Omental fat pad (tissue), 4 donors: ENCODE measurements around the gene COPS2. TPM values are rescaled to one million over a fixed set of nuclear protein-coding genes. Genes with fewer than 3 reads are reported as not detected.

ENCODE experiments used
- ATAC-seq: fragments of 150-250 bp; one replicate; pipeline ENCODE4 v1.9.1; 2016; ENCODE audit warnings: mild to moderate bottlenecking, moderate library complexity; ENCODE audit not compliant: low FRiP score
- DNase-seq: peaks from one replicate; pipeline ENCODE4 v3.0.0-alpha.2; 2019; ENCODE audit warnings: low spot score
- total RNA-seq, 4 donors: library from RNA; depleted of rRNA; stranded (reverse); fragments of >200 nt; gene quantifications; one replicate each; pipeline ENCODE4 v1.1.0, GENCODE V29; 2016
- TF ChIP-seq, protein P1 (sequence below), 3 donors: fragments of 450-650 bp; IDR thresholded peaks; one replicate each; pipeline ENCODE4 v1.5.1; 2016 to 2017; ENCODE audit warnings: antibody characterized with exemption in 3 of 3, mild to moderate bottlenecking in 3 of 3, moderate library complexity in 2 of 3

The COPS2 gene
- total RNA-seq, 4 donors from 2014 or later: 58.8 to 70.5 (median 60.4) TPM

DNA sequence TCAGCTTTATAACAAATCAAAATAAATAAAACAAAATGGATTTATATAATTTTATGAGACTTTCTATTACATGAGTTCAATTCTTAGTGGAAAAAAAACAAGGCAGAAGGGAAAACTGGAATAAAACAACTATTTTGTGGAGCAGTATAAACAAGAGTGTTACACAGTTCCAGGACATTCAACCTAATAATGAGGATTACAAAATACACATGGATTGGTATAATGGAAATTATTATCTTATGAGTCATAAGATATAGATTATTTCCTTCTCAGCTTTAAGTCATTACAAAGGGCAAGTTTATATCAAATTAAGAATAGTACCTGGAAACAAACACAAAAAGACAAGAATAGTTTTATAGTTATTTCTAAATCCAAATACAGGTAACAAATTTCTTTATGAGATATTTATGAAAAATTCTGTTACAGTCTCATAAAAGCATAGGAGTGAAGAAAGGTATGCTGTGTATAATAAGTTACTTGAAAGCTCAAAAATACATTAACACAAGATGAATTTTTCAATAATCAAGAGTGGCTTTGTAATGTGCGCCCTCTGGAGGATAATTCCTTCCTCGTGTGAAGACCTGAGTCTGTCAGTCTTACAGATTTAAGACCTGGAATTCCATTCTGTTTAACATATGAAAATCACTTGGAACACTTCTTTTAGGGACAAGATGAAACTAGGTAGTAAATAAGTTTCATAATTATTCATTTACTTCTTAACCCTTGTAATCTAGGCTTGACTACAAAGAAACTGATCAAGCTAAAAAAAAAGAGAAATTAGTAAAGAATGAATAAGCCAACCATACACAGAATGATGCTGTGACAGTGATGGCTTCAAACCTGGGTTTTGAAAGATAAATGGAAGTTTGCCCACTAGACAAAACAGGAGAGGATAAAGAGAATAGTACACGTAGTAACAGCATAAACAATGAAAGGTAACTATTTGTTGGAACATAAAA lies 9.5 kb downstream of the COPS2 start:
- TF ChIP-seq, protein P1, sequence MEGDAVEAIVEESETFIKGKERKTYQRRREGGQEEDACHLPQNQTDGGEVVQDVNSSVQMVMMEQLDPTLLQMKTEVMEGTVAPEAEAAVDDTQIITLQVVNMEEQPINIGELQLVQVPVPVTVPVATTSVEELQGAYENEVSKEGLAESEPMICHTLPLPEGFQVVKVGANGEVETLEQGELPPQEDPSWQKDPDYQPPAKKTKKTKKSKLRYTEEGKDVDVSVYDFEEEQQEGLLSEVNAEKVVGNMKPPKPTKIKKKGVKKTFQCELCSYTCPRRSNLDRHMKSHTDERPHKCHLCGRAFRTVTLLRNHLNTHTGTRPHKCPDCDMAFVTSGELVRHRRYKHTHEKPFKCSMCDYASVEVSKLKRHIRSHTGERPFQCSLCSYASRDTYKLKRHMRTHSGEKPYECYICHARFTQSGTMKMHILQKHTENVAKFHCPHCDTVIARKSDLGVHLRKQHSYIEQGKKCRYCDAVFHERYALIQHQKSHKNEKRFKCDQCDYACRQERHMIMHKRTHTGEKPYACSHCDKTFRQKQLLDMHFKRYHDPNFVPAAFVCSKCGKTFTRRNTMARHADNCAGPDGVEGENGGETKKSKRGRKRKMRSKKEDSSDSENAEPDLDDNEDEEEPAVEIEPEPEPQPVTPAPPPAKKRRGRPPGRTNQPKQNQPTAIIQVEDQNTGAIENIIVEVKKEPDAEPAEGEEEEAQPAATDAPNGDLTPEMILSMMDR (IDR thresholded peaks at IDR 0.05): no peak
- ATAC-seq: peak; percentile 32

DNA sequence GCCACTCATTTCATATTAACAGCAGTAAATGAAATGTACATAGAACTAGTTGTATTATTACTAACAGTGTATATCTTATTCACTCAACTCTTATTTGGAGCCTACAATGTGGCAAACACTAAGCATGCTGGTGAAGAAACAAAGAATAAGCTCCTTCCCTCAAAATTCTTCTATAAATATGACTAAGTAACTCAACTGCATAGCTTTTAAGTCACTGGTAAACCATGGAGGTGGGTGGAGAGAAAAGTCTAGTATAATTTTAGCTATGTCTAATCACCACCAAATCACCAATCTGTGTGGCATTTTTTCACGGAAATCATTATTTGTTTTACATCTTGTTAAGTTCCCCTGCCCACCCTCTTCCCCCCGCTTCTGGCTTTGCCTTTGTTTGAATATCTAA lies 17.5 kb downstream of the COPS2 start:
- ATAC-seq (no peak), DNase-seq (no peak)
- TF ChIP-seq, protein P1 (IDR thresholded peaks at IDR 0.05): no peak

More for the DNA sequence above, 9.5 kb downstream of the COPS2 start:
- no peak for DNase-seq

DNA sequence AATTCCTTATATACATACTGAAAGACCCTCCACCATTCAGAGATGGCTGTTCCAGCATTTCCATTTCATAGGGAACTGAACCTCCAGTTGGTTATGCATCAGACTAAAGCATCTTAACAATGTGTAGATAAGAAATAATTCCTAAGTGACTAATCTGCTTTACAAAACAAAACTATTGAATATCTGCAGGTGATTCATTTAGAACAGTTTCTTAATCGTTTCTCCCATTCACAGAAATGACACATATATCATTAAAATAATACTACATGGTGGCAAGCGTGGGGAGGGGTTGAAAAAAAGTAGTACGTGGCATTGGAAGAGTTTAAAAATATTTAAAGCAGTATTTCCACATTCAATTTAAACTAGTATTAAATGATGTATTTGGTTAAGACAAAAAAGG lies 19.5 kb downstream of the COPS2 start:
- ATAC-seq (no peak), DNase-seq (no peak)
- TF ChIP-seq, protein P1 (IDR thresholded peaks at IDR 0.05): no peak

DNA sequence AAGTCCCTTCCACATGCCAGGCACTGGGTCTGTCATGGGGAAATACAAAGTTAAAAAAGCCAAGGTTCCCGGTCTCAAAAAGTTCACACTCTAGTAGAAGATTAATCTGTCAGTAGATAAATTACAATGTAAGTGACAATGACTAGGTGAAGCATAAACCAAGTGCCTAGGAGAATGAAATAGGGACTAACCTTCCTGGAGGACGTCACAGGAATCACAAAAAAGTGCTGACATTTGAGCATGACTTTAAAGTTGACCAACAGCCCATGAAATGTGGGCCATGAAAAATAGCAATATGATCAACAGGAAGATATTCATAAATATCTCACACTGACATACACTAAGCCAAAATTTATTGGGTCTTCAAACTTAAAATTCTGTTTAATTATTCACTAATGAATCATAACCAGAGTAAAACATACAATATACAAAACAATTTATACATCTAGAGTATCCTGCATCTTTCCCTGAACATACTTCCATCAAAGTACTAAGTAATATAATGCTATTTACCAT lies 20.0 kb downstream of the COPS2 start:
- DNase-seq (no peak), ATAC-seq (no peak)
- TF ChIP-seq, protein P1 (IDR thresholded peaks at IDR 0.05): no peak

DNA sequence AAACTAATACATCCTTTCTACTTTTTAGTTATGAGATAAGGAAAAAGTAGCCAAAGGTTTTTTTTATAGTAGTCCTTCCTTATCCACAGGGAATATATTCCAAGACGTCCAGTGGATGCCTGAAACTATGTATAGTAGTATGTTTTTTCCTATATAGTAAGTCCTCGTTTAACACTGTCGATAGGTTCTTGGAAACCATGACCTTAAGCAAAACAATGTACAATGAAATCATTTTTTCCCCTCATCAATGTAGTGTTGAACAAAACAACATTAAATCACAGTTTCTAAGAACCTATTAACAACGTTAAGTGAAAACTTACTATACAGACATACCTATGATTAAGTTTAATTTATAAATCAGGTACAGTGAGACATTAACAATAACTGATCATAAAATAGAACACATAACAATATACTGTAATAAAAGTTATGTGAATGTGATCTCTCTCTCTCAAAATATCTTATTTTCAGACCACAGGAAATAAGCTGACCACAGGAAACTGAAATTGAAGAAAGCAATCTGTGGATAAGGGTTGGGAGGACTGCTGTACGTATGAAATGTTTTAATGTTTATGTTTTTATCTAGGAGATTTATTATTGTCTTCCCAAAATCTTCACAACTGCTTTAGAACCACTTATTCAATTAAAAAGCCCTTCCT lies 20.6 kb downstream of the COPS2 start:
- no peak for DNase-seq
- ATAC-seq: no peak
- TF ChIP-seq, protein P1 (IDR thresholded peaks at IDR 0.05): no peak

DNA sequence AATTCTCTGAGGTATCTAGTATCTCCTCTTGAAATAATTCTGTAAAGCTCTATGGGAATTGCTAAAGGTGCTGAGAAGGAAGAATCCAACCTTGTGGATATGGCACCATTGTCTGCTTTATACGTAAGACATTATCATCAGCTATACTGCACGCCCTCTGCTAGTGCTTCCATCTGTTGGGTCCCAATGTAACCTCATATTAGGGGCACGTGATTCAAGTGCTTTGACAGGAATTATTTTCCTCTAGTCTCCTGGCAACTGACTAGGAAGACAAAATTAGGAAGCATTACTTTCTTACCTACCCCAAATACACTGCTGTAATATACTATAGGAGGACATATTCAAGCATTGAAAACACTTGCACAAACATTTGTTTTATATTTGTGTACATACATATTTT lies 24.0 kb downstream of the COPS2 start:
- TF ChIP-seq, protein P1 (IDR thresholded peaks at IDR 0.05): no peak
- ATAC-seq (no peak), DNase-seq (no peak)
